Upper lobe of right lung (tissue), 1 donor: ENCODE measurements around the gene RUNX2. TPM values are rescaled to one million over a fixed set of nuclear protein-coding genes. Genes with fewer than 3 reads are reported as not detected.

Experiments used
- ATAC-seq: fragments of 200-7000 bp; cut with Tn5 transposase; one replicate; pipeline ENCODE4 v1.9.1; 2020; ENCODE audit warnings: mild to moderate bottlenecking, moderate library complexity
- DNase-seq: peaks from one replicate; pipeline ENCODE4 v3.0.0-alpha.2; 2020
- H3K27ac ChIP-seq: fragments of 200-600 bp; one replicate; pipeline ENCODE4 v1.8.0; 2022
- H3K27me3 ChIP-seq: fragments of 200-600 bp; one replicate; pipeline ENCODE4 v1.8.0; 2022; ENCODE audit warnings: mild to moderate bottlenecking
- H3K36me3 ChIP-seq: fragments of 200-600 bp; one replicate; pipeline ENCODE4 v1.8.0; 2022
- H3K4me1 ChIP-seq: fragments of 200-600 bp; one replicate; pipeline ENCODE4 v1.8.0; 2022
- H3K4me3 ChIP-seq: fragments of 200-600 bp; one replicate; pipeline ENCODE4 v1.8.0; 2022; ENCODE audit warnings: mild to moderate bottlenecking
- H3K9me3 ChIP-seq: fragments of 200-600 bp; one replicate; pipeline ENCODE4 v1.8.0; 2022
- CTCF ChIP-seq: fragments of 200-600 bp; IDR thresholded peaks from one replicate; pipeline ENCODE4 v1.8.0; 2022; ENCODE audit warnings: antibody characterized with exemption
- intact Hi-C: fragments of 100-400 bp; cut with DNase I; formaldehyde crosslinking; loops from one replicate; pipeline ENCODE4 v1.11.0; 2022
- total RNA-seq: library from RNA; stranded (reverse); fragmentation: NEBNext Ultra II Directional; extraction: Animal tissue kit (Norgen Biotek cat#: 25700); gene quantifications from one replicate; pipeline ENCODE4 v1.2.1, GENCODE V29; 2021
- donor health status: DM: no; HTN: yes; CAD: no; lungs with severe emphysema.

The RUNX2 gene
- total RNA-seq, 1 donor from 2014 or later, result 4.6 TPM

- intact Hi-C loops, result no loop called here
- DNase-seq, result no peak
- H3K36me3 ChIP-seq, result no peaks in the 10 kb centered on the region
- TF ChIP-seq CTCF, result no peak
- H3K4me3 ChIP-seq, result no peak overlapping the region
- H3K9me3 ChIP-seq, result no peaks in the 10 kb centered on the region
- no peaks in the 10 kb centered on the region for H3K4me1 ChIP-seq
- no peak overlapping the region for H3K27ac ChIP-seq
- no peak for ATAC-seq
- no peaks in the 10 kb centered on the region for H3K27me3 ChIP-seq
Measured at GRCh38 chr6:45297320-45297719, 30.8 kb upstream of the RUNX2 start.

GRCh38 chr6:45299096-45299581 lies 29.0 kb upstream of the RUNX2 start:
- H3K36me3 ChIP-seq, result no peaks in the 10 kb centered on the region
- no peak for ATAC-seq
- no peaks in the 10 kb centered on the region for H3K27me3 ChIP-seq
- H3K4me3 ChIP-seq, result no peak overlapping the region
- intact Hi-C loops, result no loop called here
- DNase-seq, result no peak
- no peaks in the 10 kb centered on the region for H3K9me3 ChIP-seq
- H3K4me1 ChIP-seq, result no peaks in the 10 kb centered on the region
- TF ChIP-seq CTCF, result no peak
- H3K27ac ChIP-seq, result no peak overlapping the region

GRCh38 chr6:45300736-45301135 lies 27.4 kb upstream of the RUNX2 start:
- ATAC-seq, result peak; percentile 45
- Histone ChIP-seq H3K4me1 (no peaks in the 10 kb centered on the region), H3K36me3 (no peaks in the 10 kb centered on the region), H3K27ac (no peak overlapping the region), H3K27me3 (no peaks in the 10 kb centered on the region), H3K4me3 (no peak overlapping the region), H3K9me3 (no peaks in the 10 kb centered on the region)
- intact Hi-C loops, result no loop called here
- TF ChIP-seq CTCF, result no peak
- no peak for DNase-seq

GRCh38 chr6:45301348-45302142 lies 26.6 kb upstream of the RUNX2 start:
- no peak for TF ChIP-seq CTCF
- intact Hi-C loops, result no loop called here
- DNase-seq (no peak), ATAC-seq (no peak)
- Histone ChIP-seq H3K9me3 (no peaks in the 10 kb centered on the region), H3K4me1 (no peaks in the 10 kb centered on the region), H3K27ac (no peak overlapping the region), H3K4me3 (no peak overlapping the region), H3K36me3 (no peaks in the 10 kb centered on the region), H3K27me3 (no peaks in the 10 kb centered on the region)

GRCh38 chr6:45302832-45303231 lies 25.3 kb upstream of the RUNX2 start:
- H3K27me3 ChIP-seq, result no peaks in the 10 kb centered on the region
- TF ChIP-seq CTCF, result no peak
- no peak overlapping the region for H3K27ac ChIP-seq
- H3K4me1 ChIP-seq, result no peaks in the 10 kb centered on the region
- H3K36me3 ChIP-seq, result no peaks in the 10 kb centered on the region
- intact Hi-C loops, result no loop called here
- no peak for ATAC-seq
- H3K9me3 ChIP-seq, result no peaks in the 10 kb centered on the region
- no peak overlapping the region for H3K4me3 ChIP-seq
- DNase-seq, result no peak
